CD4-positive, alpha-beta memory T cell (primary cell): Measurements from ENCODE around the gene CARD14. TPM values are rescaled to one million over a fixed set of nuclear protein-coding genes. Genes with fewer than 3 reads are reported as not detected.

Source experiments
- CTCF ChIA-PET: fragments of 350-600 bp; sonication (Branson Sonifier 250); formaldehyde crosslinking; loops from one replicate; lab custom pipeline; 2021; ENCODE audit warnings: inconsistent platforms; ENCODE audit not compliant: partially characterized antibody; lab: Charles Lee
- POLR2A ChIA-PET: fragments of 350-600 bp; sonication (Branson Sonifier 250); formaldehyde crosslinking; loops from one replicate; lab custom pipeline; 2021; ENCODE audit not compliant: partially characterized antibody; lab: Charles Lee
- DNase-seq, 5 donors: peaks; one replicate each; pipeline versions ENCODE4 v3.0.0 to v3.0.0-alpha.2; 2020 to 2022; ENCODE audit warnings: mixed read lengths in 1 of 5
- H3K27ac ChIP-seq: one replicate; pipeline ENCODE4 v1.7.0; 2013; ENCODE audit warnings: low read depth, low read length
- H3K27me3 ChIP-seq: 2 replicates; pipeline ENCODE4 v1.7.0; 2013; ENCODE audit warnings: mild to moderate bottlenecking, low read length, moderate library complexity; ENCODE audit not compliant: insufficient read depth
- H3K36me3 ChIP-seq: 2 replicates; pipeline ENCODE4 v1.7.0; 2013; ENCODE audit warnings: mild to moderate bottlenecking, low read length, moderate library complexity; ENCODE audit not compliant: insufficient read depth
- H3K4me1 ChIP-seq: 2 replicates; pipeline ENCODE4 v1.7.0; 2013; ENCODE audit warnings: mild to moderate bottlenecking, low read length, moderate library complexity; ENCODE audit not compliant: insufficient read depth
- H3K4me3 ChIP-seq, 2 donors: one replicate each; pipeline ENCODE4 v1.7.0; 2013; ENCODE audit warnings: low read length in 2 of 2, mild to moderate bottlenecking in 1 of 2
- H3K9me3 ChIP-seq, 2 donors: one replicate each; pipeline ENCODE4 v1.7.0; 2013; ENCODE audit warnings: low read length in 2 of 2, control low read depth in 1 of 2; ENCODE audit not compliant: control insufficient read depth in 1 of 2
- H3K27ac Mint-ChIP-seq, 7 donors: one replicate each; pipeline ENCODE4 v1.8.0; 2020 to 2021; ENCODE audit warnings: mixed read lengths in 7 of 7, mild to moderate bottlenecking in 6 of 7, inconsistent platforms in 3 of 7, moderate library complexity in 3 of 7
- H3K27me3 Mint-ChIP-seq, 2 donors: one replicate each; pipeline ENCODE4 v1.8.0; 2020 to 2021; ENCODE audit warnings: mixed read lengths in 2 of 2
- H3K36me3 Mint-ChIP-seq, 2 donors: one replicate each; pipeline ENCODE4 v1.8.0; 2020 to 2021; ENCODE audit warnings: mixed read lengths in 2 of 2, inconsistent platforms in 1 of 2, mild to moderate bottlenecking in 1 of 2
- H3K4me1 Mint-ChIP-seq, 4 donors: one replicate each; pipeline ENCODE4 v1.8.0; 2020 to 2021; ENCODE audit warnings: mixed read lengths in 4 of 4, mild to moderate bottlenecking in 1 of 4
- H3K4me3 Mint-ChIP-seq, 8 donors: one replicate each; pipeline ENCODE4 v1.8.0; 2020 to 2021; ENCODE audit warnings: mixed read lengths in 8 of 8, mild to moderate bottlenecking in 7 of 8, moderate library complexity in 6 of 8, inconsistent platforms in 3 of 8
- H3K9me3 Mint-ChIP-seq, 8 donors: one replicate each; pipeline ENCODE4 v1.8.0; 2020 to 2021; ENCODE audit warnings: mixed read lengths in 8 of 8, mild to moderate bottlenecking in 5 of 8, inconsistent platforms in 3 of 8, moderate library complexity in 1 of 8
- intact Hi-C: fragments of 100-400 bp; cut with micrococcal nuclease; formaldehyde crosslinking; loops from one replicate; pipeline ENCODE4 v1.15.1; 2023
- polyA plus RNA-seq, 2 donors: library from polyadenylated mRNA; unstranded; fragments of 300-500 nt; fragmentation: Illumina TruSeq; gene quantifications; one replicate each; pipeline ENCODE4 v1.2.3, GENCODE V29; 2021
- total RNA-seq, 2 experiments: library from RNA; stranded (reverse); gene quantifications; one replicate each; pipeline ENCODE4 v1.2.3, GENCODE V29; 2021

CARD14 gene
- total and polyA plus RNA-seq, 4 experiments from 2014 or later, result 0.07 to 0.09 TPM; not detected in 2

DNA sequence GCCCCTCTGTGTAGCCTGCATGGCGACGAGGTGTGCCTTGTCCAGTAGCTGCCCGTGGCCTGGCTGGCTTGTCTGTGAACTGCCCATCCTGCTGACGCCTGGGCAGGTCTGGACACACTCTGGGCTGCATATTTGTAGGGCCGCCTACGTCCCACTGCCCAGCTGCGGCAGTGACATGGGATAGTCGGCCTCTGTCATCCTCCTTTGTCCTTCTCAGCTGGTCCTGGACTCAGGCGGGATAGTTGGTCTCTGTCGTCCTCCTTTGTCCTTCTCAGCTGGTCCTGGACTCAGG is 14.5 kb downstream of the CARD14 start:
- intact Hi-C loops, result no loop called here
- Histone ChIP-seq H3K27me3 (peaks cover 3% of the 10 kb centered on the region), H3K27ac (no peak overlapping the region), H3K4me1 (no peaks in the 10 kb centered on the region), H3K4me3 (no peak overlapping the region), H3K9me3 (no peaks in the 10 kb centered on the region), H3K36me3 (no peaks in the 10 kb centered on the region)
- Mint-ChIP-seq H3K36me3 (no peaks in the 10 kb centered on the region), H3K27me3 (peaks cover 0 to 6% of the 10 kb centered on the region in 2 donors), H3K4me1 (no peaks in the 10 kb centered on the region), H3K27ac (no peak overlapping the region), H3K4me3 (no peak overlapping the region), H3K9me3 (peaks cover 0 to 1% (median 0%) of the 10 kb centered on the region in 8 donors)
- POLR2A ChIA-PET, result no interaction called here
- no peak for DNase-seq
- CTCF ChIA-PET, result no interaction called here

DNA sequence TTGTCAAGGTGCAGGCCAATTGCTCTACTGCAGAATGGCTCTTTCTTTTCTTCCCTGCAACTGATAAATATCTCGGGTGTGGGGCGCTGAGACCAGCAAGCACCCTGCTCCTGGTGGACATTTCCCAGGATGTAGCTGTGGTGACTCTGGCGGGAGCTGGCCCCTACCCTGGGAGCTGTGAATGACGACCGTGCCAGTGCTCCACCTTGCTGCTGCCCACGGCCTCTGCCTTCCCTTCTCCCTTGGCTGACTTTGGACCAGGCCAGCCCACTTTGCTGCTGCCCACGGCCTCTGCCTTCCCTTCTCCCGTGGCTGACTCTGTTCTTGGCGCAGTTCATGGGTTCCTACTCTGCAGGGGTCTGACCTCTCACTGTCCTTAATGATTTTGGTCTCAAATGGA is 16.1 kb downstream of the CARD14 start:
- peaks cover 0 to 1% (median 0%) of the 10 kb centered on the region in 8 donors for H3K9me3 Mint-ChIP-seq
- DNase-seq, result no peak
- CTCF ChIA-PET, result no interaction called here
- Histone ChIP-seq H3K4me1 (no peaks in the 10 kb centered on the region), H3K27me3 (no peaks in the 10 kb centered on the region), H3K9me3 (no peaks in the 10 kb centered on the region), H3K4me3 (no peak overlapping the region), H3K36me3 (no peaks in the 10 kb centered on the region), H3K27ac (no peak overlapping the region)
- POLR2A ChIA-PET, result no interaction called here
- no peaks in the 10 kb centered on the region for H3K4me1 Mint-ChIP-seq
- intact Hi-C loops, result no loop called here
- H3K36me3 Mint-ChIP-seq, result no peaks in the 10 kb centered on the region
- H3K4me3 Mint-ChIP-seq, result no peak overlapping the region
- H3K27me3 Mint-ChIP-seq, result peaks cover 0 to 6% of the 10 kb centered on the region in 2 donors
- no peak overlapping the region for H3K27ac Mint-ChIP-seq

DNA sequence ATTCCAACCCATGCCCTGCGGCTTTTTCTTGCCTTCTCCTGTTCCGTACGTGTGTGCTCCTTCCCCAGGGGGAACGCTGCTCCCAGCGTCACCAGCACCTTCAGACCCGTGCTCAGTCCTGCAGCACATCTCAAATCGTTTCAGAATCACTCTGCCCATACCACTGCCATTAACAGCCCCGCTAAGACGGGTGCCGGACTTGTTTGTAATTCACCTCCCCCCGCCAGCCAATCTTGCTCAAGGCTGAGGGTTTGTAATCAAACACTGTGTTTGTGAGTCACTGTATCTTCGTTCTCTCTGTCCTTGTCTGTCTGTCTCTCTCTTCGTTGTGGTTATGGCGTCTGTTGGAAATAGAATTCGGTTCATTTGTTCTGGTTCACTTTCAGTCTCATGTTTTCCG is 17.3 kb downstream of the CARD14 start:
- H3K4me1 ChIP-seq, result no peaks in the 10 kb centered on the region
- H3K27me3 Mint-ChIP-seq, result peaks cover 1 to 2% of the 10 kb centered on the region in 2 donors
- no peaks in the 10 kb centered on the region for H3K36me3 ChIP-seq
- ChIA-PET POLR2A (no interaction called here), CTCF (no interaction called here)
- no peak for DNase-seq
- H3K4me3 ChIP-seq, result no peak overlapping the region
- H3K27ac Mint-ChIP-seq, result no peak overlapping the region
- H3K36me3 Mint-ChIP-seq, result no peaks in the 10 kb centered on the region
- H3K27me3 ChIP-seq, result no peaks in the 10 kb centered on the region
- no peak overlapping the region for H3K4me3 Mint-ChIP-seq
- H3K9me3 Mint-ChIP-seq, result peaks cover 0 to 1% (median 0%) of the 10 kb centered on the region in 8 donors
- no peak overlapping the region for H3K27ac ChIP-seq
- intact Hi-C loops, result no loop called here
- H3K4me1 Mint-ChIP-seq, result no peaks in the 10 kb centered on the region
- H3K9me3 ChIP-seq, result no peaks in the 10 kb centered on the region

DNA sequence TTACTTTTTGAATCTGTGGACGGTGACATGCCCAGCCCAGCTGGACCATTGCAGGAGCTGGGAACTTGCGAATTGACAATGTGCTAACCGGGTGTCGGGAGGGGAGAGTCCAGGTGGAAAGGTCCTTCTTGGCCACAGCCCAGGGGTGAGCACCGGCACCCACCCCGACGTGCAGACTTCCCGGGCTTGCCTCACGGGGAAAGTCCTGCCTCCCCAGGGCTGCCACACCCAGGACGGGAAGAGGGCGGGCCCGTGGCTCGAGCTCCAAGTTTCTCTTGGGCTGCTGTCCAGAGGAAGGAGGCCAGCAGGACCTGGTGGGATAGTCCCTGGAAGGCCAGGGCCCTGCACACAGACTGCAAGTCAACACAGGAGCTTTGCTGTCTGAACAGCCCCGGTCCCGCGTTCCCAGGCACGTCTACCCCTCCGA is 17.7 kb downstream of the CARD14 start:
- Mint-ChIP-seq H3K27me3 (peaks cover 1 to 2% of the 10 kb centered on the region in 2 donors), H3K4me3 (no peak overlapping the region), H3K36me3 (no peaks in the 10 kb centered on the region), H3K9me3 (peaks cover 0 to 1% (median 0%) of the 10 kb centered on the region in 8 donors), H3K4me1 (no peaks in the 10 kb centered on the region), H3K27ac (no peak overlapping the region)
- no peaks in the 10 kb centered on the region for H3K4me1 ChIP-seq
- no peak for DNase-seq
- intact Hi-C loops, result no loop called here
- no peaks in the 10 kb centered on the region for H3K36me3 ChIP-seq
- no peaks in the 10 kb centered on the region for H3K27me3 ChIP-seq
- H3K9me3 ChIP-seq, result no peaks in the 10 kb centered on the region
- ChIA-PET POLR2A (no interaction called here), CTCF (interaction anchor here (1.7 kb wide), 1 partner anchor 9 kb away, joined by 3 read pairs; no protein-coding TSS in a partner anchor)
- no peak overlapping the region for H3K4me3 ChIP-seq
- no peak overlapping the region for H3K27ac ChIP-seq

DNA sequence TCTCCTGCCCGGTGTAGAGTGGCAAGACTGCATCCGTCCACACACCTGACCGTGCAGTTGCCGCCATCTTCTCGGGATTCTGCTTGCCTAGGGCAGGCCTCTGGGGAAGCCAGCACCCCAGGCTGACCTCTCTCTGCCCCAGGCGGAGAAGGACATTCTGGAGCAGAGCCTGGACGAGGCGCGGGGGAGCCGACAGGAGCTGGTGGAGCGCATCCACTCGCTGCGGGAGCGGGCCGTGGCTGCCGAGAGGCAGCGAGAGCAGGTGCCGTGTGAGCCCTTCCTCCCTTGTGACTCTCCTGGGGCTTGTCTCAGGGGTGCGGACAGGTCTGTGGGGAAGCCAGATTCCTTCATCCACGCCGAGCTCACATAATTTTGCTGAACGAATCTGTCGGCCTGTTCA is 19.8 kb downstream of the CARD14 start:
- Mint-ChIP-seq H3K4me3 (no peak overlapping the region), H3K9me3 (peaks cover 0 to 1% (median 0%) of the 10 kb centered on the region in 8 donors), H3K4me1 (no peaks in the 10 kb centered on the region), H3K36me3 (no peaks in the 10 kb centered on the region), H3K27me3 (peaks cover 1 to 2% of the 10 kb centered on the region in 2 donors), H3K27ac (no peak overlapping the region)
- Histone ChIP-seq H3K36me3 (no peaks in the 10 kb centered on the region), H3K9me3 (no peaks in the 10 kb centered on the region), H3K4me3 (no peak overlapping the region), H3K4me1 (no peaks in the 10 kb centered on the region), H3K27me3 (no peaks in the 10 kb centered on the region), H3K27ac (no peak overlapping the region)
- POLR2A ChIA-PET, result no interaction called here
- CTCF ChIA-PET, result no interaction called here
- no peak for DNase-seq
- intact Hi-C loops, result no loop called here

DNA sequence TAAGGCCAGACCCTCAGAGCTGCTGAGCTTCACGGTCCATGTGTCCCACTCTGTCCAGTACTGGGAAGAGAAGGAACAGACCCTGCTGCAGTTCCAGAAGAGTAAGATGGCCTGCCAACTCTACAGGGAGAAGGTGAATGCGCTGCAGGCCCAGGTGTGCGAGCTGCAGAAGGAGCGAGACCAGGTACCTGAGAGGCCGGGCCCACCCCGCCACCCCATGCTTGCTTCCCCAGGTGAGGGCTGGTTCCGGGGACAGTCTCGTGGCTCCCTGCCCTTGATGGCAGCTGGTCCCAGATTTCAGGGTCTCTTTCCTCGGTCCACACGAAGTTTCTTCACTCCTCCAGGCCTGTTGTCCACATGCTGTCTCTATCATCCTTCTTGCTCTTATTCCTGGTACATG is 20.9 kb downstream of the CARD14 start:
- H3K9me3 Mint-ChIP-seq, result peaks cover 0 to 1% (median 0%) of the 10 kb centered on the region in 8 donors
- no peak for DNase-seq
- peaks cover 1 to 2% of the 10 kb centered on the region in 2 donors for H3K27me3 Mint-ChIP-seq
- POLR2A ChIA-PET, result no interaction called here
- CTCF ChIA-PET, result no interaction called here
- no peaks in the 10 kb centered on the region for H3K4me1 Mint-ChIP-seq
- H3K4me1 ChIP-seq, result no peaks in the 10 kb centered on the region
- H3K9me3 ChIP-seq, result no peaks in the 10 kb centered on the region
- no peak overlapping the region for H3K4me3 Mint-ChIP-seq
- H3K27ac Mint-ChIP-seq, result no peak overlapping the region
- no peak overlapping the region for H3K27ac ChIP-seq
- intact Hi-C loops, result no loop called here
- H3K4me3 ChIP-seq, result no peak overlapping the region
- no peaks in the 10 kb centered on the region for H3K36me3 ChIP-seq
- H3K36me3 Mint-ChIP-seq, result no peaks in the 10 kb centered on the region
- no peaks in the 10 kb centered on the region for H3K27me3 ChIP-seq

DNA sequence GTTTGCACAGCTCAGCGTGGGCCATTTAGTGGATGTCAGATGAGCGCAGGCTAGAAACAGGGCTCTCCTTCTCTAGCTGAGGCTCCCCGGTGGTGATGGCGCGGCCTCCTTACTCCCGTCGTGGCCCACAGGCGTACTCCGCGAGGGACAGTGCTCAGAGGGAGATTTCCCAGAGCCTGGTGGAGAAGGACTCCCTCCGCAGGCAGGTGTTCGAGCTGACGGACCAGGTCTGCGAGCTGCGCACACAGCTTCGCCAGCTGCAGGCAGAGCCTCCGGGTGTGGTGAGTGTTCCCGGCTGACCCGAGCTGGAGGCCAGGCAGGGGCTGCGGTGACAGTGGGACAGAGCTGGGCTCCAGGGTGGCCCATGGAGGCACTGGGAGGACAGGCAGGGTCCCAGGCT is 21.4 kb downstream of the CARD14 start:
- H3K9me3 Mint-ChIP-seq, result no peaks in the 10 kb centered on the region
- CTCF ChIA-PET, result no interaction called here

More for the DNA sequence above, 21.4 kb downstream of the CARD14 start:
- H3K36me3 ChIP-seq, result no peaks in the 10 kb centered on the region
- H3K27me3 ChIP-seq, result no peaks in the 10 kb centered on the region
- peaks cover 1 to 2% of the 10 kb centered on the region in 2 donors for H3K27me3 Mint-ChIP-seq
- POLR2A ChIA-PET, result no interaction called here
- H3K9me3 ChIP-seq, result no peaks in the 10 kb centered on the region
- no peak overlapping the region for H3K27ac Mint-ChIP-seq
- H3K4me1 ChIP-seq, result no peaks in the 10 kb centered on the region
- H3K4me3 Mint-ChIP-seq, result no peak overlapping the region
- H3K4me3 ChIP-seq, result no peak overlapping the region
- intact Hi-C loops, result no loop called here
- peaks cover 0 to 4% (median under 1%) of the 10 kb centered on the region in 4 donors for H3K4me1 Mint-ChIP-seq
- DNase-seq, result no peak
- no peak overlapping the region for H3K27ac ChIP-seq
- H3K36me3 Mint-ChIP-seq, result no peaks in the 10 kb centered on the region
